Choroid plexus epithelial cell (primary cell): ENCODE results near the gene GPN2.

Experiments used
- DNase-seq: peaks from one replicate; pipeline ENCODE4 v3.0.0-alpha.2; 2010; ENCODE audit warnings: low read depth
- H3K4me3 ChIP-seq: 2 replicates; pipeline ENCODE4 v1.5.1; 2011; ENCODE audit warnings: low read depth, mild to moderate bottlenecking, control low read depth, low read length, moderate library complexity
- TF ChIP-seq, protein P1 (sequence below): conservative IDR thresholded peaks from 2 replicates; pipeline ENCODE4 v1.5.1; 2011; ENCODE audit warnings: low read depth, mild to moderate bottlenecking, control low read depth, inconsistent platforms, low read length, moderate library complexity

Gene GPN2

DNA sequence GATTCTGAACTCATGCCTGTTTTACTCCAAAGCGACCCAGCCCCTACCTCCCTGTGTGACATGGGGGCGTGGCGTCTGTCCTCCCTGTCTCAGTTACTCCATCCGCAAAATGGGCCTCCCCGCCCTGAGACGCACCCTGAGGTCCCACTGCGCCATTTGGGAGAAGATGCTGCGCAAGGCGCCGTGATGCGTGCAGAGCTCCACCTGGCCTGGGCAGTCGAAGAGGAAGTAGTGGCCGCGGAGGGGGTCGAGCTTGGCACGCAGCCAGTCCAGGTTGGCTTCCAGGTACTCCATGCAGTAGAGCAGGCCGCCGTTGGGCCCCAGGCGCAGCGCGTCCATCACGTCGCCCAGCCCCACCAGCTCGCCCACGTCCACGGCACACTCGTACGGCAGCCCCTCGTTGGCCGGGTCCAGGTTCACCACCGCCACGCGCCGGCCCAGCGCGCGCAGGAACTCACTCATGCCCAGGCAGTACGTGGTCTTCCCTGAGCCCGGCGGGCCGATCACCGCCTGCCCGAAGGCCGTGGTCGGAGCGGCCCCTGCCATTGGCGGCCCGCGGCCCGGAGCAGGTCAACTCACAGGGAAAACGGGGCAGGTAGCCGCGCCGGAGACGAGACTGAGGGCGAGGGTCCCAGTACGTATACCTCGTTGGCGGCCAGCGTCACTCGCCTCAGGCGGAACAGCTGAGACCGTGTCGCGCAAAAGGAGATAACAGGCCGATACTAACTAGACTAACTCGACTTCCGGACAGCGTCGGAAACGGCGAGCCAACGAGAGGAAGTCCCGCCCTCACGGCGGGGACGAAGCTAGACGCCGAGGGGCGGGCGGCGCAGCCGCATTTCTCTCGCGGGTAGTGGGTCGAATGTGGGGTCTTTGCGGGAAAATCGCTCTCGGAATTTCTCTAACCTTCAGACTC is at the start of gene GPN2:
Gene GPN2, minus strand, starts transcription at position 733 of the 916 bp plus-strand sequence. Its CDS starts 187 bp downstream, at position 546.
- DNase-seq = peak; percentile 79
- TF ChIP-seq, protein P1, sequence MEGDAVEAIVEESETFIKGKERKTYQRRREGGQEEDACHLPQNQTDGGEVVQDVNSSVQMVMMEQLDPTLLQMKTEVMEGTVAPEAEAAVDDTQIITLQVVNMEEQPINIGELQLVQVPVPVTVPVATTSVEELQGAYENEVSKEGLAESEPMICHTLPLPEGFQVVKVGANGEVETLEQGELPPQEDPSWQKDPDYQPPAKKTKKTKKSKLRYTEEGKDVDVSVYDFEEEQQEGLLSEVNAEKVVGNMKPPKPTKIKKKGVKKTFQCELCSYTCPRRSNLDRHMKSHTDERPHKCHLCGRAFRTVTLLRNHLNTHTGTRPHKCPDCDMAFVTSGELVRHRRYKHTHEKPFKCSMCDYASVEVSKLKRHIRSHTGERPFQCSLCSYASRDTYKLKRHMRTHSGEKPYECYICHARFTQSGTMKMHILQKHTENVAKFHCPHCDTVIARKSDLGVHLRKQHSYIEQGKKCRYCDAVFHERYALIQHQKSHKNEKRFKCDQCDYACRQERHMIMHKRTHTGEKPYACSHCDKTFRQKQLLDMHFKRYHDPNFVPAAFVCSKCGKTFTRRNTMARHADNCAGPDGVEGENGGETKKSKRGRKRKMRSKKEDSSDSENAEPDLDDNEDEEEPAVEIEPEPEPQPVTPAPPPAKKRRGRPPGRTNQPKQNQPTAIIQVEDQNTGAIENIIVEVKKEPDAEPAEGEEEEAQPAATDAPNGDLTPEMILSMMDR = no peak
- peak within 1 kb of the TSS; percentile 89 for H3K4me3 ChIP-seq

DNA sequence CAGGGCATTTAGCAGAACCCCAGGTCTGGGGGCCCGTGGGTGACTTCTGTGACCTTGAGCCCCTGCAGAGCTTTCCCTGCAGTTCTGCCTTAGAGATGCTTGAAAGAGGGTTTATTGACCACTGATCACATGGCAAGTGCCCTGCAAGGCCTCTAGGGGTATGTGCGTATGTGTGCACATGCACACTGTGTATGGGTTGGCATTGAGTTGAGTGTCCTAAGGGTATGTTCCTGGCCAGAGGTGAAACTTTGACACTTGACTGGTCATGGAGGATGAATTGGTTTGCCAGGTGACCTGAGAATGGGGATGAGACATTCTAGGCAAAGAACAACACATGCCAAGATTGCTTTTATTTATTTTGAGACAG is 48.6 kb upstream of the GPN2 start:
- H3K4me3 ChIP-seq = no peak overlapping the region
- no peak for DNase-seq
- TF ChIP-seq, protein P1 = no peak

DNA sequence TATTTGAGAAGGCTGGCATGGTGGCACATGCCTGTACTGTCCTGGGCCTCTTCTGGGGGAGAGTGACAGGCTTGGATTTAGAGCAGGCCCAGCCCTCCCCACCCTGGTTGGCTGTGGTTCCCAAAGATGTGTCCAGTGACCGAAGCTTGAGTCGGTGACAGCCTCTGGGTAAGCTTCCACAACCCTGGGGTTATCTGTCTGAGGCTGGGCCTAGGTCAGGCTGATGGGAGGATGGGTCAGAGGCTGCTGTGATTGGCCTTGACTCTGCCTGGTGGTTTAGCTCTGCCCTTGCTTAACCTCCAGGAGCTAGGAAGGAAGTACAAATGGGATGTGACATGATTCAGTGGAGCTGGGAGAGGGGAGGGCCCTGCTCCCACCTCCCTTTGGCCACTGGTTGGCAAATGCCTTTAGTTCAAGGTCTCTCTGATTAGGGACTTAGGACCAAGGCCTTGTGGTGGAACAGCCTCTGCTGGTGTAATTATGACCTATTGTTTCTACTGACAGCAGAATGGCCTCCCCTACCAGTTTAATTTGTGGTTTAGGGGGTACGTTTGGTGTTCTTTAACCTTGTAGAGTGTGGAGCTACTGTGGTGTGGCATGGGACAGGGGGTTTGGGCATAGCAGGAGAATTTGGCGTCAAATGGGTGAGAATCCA is 48.0 kb upstream of the GPN2 start:
- TF ChIP-seq, protein P1 = no peak
- no peak for DNase-seq
- no peak overlapping the region for H3K4me3 ChIP-seq

DNA sequence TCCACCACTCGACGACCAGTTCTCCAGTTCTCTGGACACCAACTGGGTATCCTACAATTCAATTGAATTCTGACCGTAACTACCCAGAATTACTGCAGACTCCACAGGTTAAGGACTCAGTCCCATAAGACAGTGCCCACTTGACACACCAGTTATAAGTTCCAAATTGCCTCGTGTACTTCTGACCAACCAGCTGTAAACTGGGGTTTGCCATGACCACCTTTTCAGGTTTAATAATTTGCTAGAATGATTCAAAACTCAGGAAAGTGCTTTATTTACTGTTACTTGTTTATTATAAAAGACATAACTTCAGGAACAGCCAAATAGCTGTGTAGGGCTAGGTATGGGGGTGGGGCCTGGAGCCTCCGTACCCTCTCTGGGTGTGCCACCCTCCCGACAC is 46.7 kb upstream of the GPN2 start:
- TF ChIP-seq, protein P1 = no peak
- H3K4me3 ChIP-seq = no peak overlapping the region
- no peak for DNase-seq

DNA sequence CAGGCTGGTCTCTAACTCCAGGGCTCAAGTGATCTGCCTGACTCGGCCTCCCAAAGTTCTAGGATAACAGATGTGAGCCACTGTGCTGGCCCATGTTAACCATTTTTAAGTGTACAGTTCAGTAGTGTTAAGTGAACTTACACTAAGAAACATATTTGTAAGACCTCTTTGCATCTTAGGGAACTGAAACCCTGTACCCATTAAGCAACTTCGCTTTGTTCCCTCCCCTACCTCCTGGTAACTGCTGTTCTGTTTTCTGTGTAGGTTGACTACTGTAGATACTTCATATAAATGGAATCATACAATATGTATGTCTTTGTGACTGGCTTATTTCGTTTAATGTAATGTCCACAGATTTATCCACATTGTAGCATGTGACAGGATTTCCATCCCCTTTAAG is 42.4 kb upstream of the GPN2 start:
- DNase-seq = no peak
- TF ChIP-seq, protein P1 = no peak
- no peak overlapping the region for H3K4me3 ChIP-seq

DNA sequence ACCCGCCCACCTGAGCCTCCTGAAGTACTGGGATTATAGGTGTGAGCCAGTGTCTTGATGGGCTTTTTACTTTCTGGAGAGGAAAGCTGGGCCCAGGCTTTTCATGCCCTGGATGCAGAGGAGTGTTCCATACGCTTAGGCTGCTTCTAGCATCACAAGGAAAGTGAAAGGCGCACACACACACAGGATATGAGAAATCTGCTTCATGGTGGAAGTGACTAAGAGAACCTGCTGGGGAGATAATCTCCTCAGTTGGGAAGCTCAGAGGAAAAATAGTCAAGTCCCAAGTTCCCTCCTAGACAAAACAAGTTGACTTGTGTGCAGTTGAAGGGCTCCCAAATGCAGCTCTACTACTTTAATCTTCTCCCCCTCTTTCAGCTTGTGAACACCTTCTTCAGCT is 33.6 kb upstream of the GPN2 start:
- DNase-seq = peak; percentile 63
- TF ChIP-seq, protein P1 = no peak
- H3K4me3 ChIP-seq = no peak overlapping the region
